ENCODE results near the gene ELF2.

GRCh38 chr4:139017861-139018260 lies 159.2 kb downstream of the ELF2 start:
- TF ChIP-seq NFYB (CRISPR knock-in tag; conservative IDR thresholded peaks at IDR 0.05; ENCODE audit: low read depth) (no peak), E2F4 (CRISPR knock-in tag; IDR thresholded peaks at IDR 0.05; ENCODE audit: borderline replicate concordance, low read depth) (no peak), CTCF (IDR thresholded peaks at IDR 0.05) (no peak), ESRRA (CRISPR knock-in tag; IDR thresholded peaks at IDR 0.05; ENCODE audit: borderline replicate concordance) (no peak), ZNF317 (CRISPR knock-in tag; IDR thresholded peaks at IDR 0.05; ENCODE audit: borderline replicate concordance, low read depth) (no peak)

Data from WTC11 (cell line).